EH (cell line): ENCODE measurements around the gene ADCY4.
"Not testable (repeated sequence)": the region's sequence is repeated elsewhere in the genome, so short reads cannot be mapped to it uniquely, and the experiment has no call there.

ENCODE experiments used
- DNase-seq: peaks from one replicate; pipeline ENCODE4 v3.0.0-alpha.2; 2015; ENCODE audit warnings: low read depth

ADCY4 gene

GRCh38 chr14:24366721-24367513, 32.0 kb upstream of the ADCY4 start:
- peak; percentile 95 for DNase-seq

DNA sequence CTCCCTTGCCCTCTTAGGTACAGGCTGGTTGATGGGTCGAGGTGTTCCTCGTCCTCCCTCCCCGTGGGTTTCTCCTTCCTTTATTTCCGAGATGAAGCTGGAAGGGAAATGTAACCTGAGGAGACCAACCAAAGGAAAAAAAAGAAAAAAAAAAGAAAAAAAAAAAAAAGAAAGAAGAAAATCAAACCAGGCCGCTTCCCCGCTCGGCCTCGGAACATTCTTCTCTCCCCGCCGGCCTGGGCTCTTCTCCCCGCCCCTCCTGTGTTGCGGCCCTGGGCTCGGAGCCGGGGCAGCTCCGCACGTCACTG, 31.5 kb upstream of the ADCY4 start:
- DNase-seq, result no peak

DNA sequence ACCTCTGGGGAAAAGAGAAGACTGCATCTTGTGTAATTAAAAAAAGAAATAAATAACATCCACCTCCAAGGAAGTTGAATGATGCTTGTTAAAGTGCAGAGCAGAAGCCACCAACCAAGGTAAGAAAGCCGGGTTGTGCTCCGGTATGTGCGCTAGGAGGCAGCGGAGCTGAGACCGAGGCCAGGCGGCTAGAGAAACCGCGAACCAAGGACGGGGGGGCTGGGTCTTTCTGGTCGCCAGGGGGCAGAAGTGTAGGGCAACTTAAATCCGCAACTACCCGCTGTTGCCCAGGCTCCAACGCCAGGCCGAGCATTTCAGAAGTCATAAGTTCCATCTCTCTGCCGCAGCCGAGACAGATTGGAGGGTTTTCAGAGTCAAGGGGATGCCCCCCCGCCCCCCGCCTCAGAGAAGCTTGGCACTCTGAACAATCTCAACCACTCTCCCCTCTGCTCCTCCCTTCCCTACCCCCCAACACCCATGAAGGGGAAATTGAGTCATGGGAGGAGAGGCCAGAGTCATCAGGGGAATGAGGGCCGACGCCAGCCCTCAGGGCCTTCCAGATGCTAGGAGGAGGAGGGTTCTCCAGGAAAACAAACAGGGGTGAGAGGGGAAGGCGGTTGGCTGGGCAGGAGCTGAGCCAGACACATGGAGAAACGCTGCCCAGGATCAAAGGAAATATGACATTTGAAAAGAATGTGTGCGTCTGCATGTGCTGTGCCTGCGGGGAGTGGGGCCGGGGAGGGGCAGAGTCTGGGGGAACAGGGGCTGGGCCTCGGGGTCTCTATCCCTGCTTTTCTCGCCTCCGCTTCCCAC, 30.9 kb upstream of the ADCY4 start:
- DNase-seq, result peak; percentile 94

DNA sequence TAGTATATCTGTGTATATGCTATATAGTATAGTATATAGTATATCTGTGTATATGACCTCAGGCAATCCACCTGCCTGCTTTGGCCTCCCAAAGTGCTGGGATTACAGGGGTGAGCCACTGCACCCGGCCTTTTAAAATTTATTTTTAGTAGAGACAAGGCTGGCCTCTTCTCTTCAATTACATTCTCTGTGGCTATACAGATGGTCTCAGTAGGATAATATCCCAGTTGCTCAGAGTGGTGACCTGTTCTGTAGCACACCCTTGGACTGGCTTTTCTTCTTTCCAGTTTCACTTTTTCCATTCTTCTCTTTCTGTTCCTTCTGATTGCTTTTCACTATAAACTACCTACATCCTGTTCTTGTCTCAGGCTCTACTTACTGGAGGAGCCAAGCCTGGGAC, 30.0 kb upstream of the ADCY4 start:
- DNase-seq, result no peak

- no peak for DNase-seq
These were observed 28.5 kb upstream of the ADCY4 start for GRCh38 chr14:24363401-24363800.

GRCh38 chr14:24362241-24362960, 27.5 kb upstream of the ADCY4 start:
- DNase-seq, result peak; percentile 90

- no peak for DNase-seq
These were observed 26.5 kb upstream of the ADCY4 start for GRCh38 chr14:24361326-24361725.

- no peak for DNase-seq
These were observed 25.4 kb upstream of the ADCY4 start for GRCh38 chr14:24360281-24360680.

DNA sequence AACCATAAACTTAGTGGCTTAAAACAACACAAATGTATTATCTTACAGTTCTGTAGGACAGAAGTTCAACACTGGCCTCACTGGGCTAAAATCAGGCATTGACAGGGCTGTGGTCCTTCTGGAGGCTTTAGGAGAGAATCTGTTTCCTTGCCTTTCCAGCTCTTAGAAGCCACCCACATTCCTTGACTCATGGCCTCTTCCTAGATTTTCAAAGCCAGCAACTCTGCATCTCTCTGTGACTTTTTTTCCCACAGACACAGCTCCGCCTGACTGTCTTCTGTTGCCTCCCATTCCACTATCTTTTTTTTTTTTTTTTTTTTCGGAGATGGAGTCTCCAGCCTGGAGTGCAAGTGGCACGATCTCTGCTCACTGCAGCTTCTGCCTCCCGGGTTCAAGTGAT, 21.3 kb upstream of the ADCY4 start:
- DNase-seq, result no peak

DNA sequence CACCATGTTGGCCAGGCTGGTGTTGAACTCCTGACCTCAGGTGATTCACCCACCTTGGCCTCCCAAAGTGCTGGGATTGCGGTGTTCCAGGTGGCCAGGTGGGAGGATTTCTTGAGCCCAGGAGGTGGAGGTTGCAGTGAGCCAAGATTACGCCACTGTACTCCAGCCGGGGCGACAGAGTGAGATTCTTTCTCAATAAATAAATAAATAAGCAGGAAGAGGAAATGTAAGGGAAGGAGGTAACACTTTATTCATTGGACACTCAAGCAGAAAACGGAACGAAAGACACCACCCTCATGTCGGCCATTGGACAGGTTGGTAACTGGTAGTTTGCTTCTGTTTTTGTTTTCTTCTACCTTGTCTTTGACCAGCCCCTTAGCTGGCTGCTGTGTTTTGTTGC, 20.1 kb upstream of the ADCY4 start:
- DNase-seq, result no peak

DNA sequence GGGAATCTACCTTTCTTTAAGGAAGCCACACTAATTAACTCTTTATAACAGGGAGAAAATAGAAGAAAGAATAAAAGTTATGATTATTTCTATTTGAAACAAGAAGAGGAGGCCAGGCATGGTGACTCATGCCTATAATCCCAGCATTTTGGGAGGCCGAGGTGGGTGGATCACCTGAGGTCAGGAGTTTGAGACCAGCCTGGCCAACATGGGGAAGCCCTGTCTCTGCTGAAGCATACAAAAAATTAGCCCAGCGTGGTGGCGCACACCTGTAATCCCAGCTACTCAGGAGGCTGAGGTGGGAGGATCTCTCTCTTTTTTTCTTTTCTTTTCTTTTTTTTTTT, 19.6 kb upstream of the ADCY4 start:
- not testable (repeated sequence) for DNase-seq

- DNase-seq, result peak; percentile 70
These were observed 18.9 kb upstream of the ADCY4 start for GRCh38 chr14:24353559-24354481.

GRCh38 chr14:24351517-24351916, 16.6 kb upstream of the ADCY4 start:
- peak; percentile 58 for DNase-seq

GRCh38 chr14:24349742-24350141, 14.9 kb upstream of the ADCY4 start:
- no peak for DNase-seq

GRCh38 chr14:24348186-24348585, 13.3 kb upstream of the ADCY4 start:
- DNase-seq, result no peak

DNA sequence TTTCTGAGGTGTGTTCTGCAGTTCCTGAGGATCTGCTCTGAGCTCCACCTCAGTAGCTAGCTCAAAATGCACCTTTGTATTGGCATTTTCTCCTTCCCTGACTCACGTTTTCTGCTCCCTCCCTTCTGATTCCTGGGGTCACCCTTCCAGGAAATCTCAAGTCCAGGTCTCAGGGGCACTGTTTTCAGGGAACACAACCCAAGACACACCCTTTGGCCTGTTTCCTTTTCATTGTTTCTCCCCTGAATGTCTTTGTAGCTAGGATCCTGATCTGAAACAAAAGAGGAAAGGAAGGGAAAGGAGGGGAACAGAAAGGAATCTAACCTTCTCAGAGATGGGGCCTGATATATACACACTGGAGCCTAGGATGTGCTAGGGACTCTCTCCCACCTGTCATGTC, 12.3 kb upstream of the ADCY4 start:
- no peak for DNase-seq

DNA sequence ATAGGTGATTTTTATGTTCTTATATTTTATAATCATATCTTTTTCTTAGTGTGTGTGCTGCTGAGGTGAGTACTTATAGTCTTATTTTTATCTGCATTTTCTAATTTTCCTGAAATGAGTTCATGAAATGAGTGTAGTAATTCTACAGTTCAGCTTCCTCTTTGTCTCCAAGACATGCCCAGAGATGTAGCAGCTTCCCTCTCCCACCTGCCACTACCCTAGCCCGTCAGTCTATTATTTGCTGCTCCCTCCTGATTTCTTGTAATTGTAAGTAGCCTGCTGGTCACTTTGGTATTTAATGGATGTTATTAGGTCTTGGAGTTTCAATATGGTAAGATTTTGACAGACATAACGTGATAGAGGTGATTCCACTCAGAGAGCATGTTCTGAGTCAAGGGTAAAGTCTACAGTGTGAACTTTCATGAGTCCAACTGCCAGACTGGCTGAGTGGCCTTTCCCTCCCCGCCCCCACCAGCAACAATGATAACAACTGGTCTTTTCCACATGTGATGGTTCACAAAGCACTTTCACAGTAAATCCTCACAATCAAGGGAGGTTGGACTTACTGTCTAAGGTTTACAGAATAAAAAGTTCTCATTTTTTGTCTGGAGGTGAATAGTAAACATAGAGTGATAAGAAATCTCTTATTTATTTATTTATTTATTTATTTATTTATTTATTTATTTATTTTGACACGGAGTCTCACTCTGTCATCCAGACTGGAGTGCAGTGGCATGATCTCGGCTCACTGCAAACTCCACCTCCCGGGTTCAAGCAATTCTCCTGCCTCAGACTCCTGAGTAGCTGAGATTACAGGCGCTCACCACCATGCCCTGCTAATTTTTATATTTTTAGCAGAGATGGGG, 9.2 kb upstream of the ADCY4 start:
- no peak for DNase-seq

GRCh38 chr14:24342889-24343288, 8.0 kb upstream of the ADCY4 start:
- no peak for DNase-seq

GRCh38 chr14:24340606-24341005, 5.7 kb upstream of the ADCY4 start:
- no peak for DNase-seq

DNA sequence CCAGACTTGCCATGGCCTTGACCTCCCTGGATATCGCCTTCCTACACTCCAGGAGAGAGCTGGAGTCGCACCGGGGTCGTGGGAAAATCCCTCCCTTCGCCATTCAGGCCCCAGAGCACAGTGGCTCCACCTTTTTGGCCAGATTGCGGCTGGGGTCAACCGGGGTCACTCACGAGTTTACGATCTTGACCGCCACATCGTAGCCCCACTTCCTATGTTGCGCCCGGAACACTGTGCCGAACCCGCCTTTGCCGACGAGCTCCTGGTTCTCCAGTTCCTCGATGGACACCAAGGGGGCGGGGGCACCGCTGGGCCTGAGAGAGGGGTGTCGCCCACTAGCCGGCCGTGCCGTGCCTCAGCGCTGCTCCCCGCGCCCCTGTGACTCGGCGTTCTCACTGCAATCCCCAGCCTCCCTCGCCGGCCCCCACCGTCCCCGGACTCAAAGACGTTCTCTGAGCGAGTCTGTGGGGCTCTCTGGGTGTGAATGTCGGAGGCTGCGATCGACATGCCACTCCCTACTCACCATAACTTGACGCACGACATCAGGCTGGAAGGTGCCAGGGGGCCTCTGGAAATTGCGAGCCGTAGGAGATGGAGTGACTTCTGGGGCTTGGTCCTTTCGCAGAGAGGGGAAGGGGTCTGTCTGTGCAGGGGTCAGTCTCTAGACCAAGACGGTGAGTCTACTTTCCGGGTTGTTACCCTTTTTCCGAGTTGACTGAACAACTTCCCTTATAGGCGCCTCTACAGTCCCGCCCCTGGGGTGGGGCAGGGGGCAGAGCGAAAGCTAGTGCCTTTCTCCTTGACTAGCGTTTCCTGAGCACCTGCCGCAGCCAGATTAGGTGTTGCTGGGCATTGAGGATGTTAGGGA, 4.6 kb upstream of the ADCY4 start, which contains the start of gene RIPK3:
TSS of gene RIPK3 (minus strand) at position 708 of the 868 bp plus-strand sequence. CDS start at position 543, 165 bp downstream.
- no peak for DNase-seq
